OCI-LY1 (cell line): Measurements from ENCODE around the gene EWSR1.

Experiments used
- CTCF ChIP-seq: fragments of 200-600 bp; sonication (generic), shearing (Covaris generic); IDR thresholded peaks from 2 replicates; pipeline ENCODE4 v1.5.1; 2017; ENCODE audit warnings: mild to moderate bottlenecking, antibody characterized with exemption, low read length, moderate library complexity, mixed read lengths
- EZH2 ChIP-seq: fragments of 200-600 bp; sonication (generic), shearing (Covaris generic); IDR thresholded peaks from 2 replicates; pipeline ENCODE4 v1.8.0; 2017; ENCODE audit warnings: borderline replicate concordance, mixed run types, mild to moderate bottlenecking, antibody characterized with exemption, low read length, moderate library complexity, mixed read lengths

GRCh38 chr22:29312218-29313125 lies 44.4 kb downstream of the EWSR1 start:
- no peak for TF ChIP-seq CTCF
- TF ChIP-seq EZH2: no peak
